GM12892 (cell line): ENCODE results near the gene NRXN3.

Source experiments
- POLR2A ChIP-seq: IDR thresholded peaks from 2 replicates; pipeline ENCODE4 v1.6.1; 2011; ENCODE audit warnings: low read depth, low read length, control low read depth
- TAF1 ChIP-seq: IDR thresholded peaks from 2 replicates; pipeline ENCODE4 v1.6.1; 2011; ENCODE audit warnings: low read depth, mild to moderate bottlenecking, control low read depth, low read length, borderline replicate concordance

DNA sequence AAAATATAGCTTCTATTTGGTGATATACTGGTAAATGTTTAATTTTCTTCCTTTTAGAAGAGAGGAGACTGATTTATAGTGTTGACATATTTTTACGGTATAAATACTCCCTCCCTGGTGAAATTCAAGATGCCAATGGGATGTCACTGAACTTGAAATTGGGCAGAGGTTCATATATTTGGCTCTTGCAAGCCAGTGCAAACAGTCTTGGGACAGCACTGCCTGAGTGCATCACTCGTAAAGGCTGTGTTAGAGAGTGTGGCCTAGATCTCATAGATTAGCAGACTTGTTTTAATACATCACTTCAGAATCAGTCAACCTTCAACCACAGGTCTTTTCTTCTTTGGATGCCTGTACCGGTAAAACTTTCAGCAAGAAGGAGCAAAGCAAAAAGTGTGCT is 681.0 kb downstream of the NRXN3 start:
- TF ChIP-seq TAF1 (no peak), POLR2A (no peak)
